Measurements from ENCODE around the gene ABL1.
A peak's percentile ranks its signal among the peaks of the same experiment; 100 is the strongest.

The ABL1 gene

DNA sequence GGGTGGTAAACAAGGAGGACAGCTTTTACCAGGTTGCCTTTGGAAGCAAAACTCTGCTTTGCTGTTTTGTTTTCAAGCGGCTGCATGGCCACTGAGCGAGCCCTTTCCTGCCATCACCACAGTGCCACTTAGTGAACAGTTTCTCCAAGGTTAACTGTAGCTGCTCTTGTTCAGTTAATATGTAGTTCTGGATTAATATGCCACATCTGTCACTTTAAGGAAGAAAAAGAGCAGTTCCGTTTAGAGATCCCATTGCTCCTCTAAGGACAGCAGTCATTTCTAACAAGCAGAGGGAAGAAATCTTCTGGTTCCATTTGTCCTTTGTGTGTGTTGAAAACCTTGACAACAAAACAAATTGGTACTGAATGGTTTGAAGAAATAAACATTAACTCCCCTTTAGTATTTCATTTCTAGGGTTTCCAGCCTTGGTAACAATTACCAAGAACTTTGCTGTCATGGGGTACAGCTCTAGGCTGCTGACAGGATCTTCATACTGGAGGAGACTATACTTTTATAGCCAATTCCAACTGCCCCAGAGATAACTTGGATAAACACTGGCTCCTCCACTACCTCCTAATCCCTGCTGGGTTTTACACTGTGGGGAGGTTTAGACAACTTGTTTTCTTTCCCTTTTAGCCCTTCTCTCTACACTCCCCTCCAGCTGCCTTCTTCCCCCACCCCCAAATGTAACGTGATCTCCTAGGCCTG, 10.3 kb upstream of the ABL1 start:
- peak; percentile 74 for DNase-seq

DNA sequence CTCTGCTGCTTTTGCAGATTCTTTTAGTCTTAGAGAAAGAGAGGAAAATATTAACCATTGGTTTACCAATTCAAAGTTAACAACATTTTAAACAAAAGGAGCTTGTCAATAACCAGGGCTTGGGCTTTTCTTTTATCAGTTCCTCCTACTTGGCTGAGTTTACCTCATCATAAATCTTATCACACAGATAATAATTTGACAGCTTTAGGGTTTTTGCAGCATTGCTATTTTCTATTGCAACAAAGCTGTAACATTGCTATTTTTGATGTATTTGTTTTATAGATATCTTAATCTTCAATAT, 9.8 kb upstream of the ABL1 start:
- DNase-seq = no peak

DNA sequence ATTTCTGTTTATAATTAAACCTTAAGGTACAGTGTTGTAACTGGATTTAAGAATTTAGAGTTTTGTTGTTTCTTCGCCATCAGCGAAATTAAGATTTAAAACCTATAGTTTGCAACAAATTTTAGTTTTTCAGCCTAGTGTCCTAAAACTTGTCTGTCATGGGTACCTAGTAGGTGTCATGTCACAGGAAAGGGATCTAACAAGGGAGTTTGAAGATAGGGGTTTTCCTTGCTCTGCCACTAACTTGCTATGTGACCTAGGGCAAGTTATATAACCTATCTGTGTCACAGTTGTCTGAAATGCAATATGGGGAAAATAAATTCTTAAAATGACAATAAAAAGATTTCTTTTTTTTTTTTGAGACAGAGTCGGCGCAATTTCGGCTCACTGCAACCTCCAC, 9.2 kb upstream of the ABL1 start:
- DNase-seq = no peak

DNA sequence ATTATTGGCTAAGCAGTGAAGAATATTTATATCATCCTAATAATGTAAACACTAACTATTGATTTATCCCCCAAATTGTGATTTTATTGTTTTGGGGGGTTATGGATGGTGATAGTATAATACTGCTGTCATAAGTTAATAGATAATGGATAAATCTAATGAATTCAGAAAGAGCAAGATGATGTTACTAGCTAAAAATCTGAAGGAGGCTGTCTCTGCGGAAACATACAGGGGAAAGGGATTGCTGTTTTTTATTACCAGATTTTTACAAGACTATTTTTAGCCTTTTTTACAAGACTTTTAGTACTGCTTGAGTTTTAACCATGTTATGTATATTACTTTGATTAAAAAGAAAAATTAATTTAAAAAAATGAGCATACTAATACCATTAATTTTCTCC, 5.3 kb upstream of the ABL1 start:
- no peak for DNase-seq

DNA sequence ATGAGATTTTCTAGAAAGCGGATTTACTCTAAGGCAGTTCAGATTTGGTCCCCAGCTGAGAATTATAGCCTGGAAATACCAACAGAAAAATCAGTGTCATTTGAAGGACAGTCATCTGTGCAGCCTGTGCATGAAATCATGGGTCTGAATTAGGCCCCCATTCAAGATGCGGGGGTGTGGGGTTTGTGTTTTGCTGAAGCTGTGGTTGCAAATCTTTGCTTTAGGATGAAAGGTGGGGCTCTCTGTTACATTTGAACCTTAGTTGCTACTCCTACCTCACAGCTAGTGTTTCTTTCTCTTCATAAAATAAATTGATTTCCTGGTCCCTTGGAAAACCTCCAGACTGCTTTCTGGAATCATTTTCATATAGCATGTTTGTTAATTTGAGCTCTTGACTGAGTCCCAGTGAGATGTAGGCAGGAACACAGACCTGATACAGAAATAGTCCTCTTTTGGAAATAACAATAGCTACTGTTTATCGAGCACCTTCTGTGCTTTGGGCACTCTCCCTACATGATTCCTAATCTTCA, 4.8 kb upstream of the ABL1 start:
- DNase-seq = no peak

DNA sequence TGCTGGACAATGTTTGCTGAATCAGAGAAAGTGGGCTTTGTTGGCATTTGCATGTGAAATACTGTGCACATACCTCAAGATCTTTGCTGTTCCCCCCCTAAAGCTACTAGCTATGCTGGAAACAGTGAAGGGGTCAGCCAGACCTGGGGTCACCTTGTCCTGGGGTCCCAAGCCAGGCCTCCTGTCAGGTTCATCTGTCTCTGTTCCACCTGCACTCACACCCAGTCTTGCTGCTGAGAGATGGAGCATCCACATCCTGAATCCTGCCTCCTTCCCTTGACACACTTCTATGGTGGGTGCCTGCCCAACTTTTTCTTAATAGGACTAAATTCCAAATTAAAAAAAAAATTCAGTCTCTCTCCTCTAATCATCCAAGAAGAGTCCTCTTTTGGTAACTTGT, 4.0 kb upstream of the ABL1 start:
- no peak for DNase-seq

DNA sequence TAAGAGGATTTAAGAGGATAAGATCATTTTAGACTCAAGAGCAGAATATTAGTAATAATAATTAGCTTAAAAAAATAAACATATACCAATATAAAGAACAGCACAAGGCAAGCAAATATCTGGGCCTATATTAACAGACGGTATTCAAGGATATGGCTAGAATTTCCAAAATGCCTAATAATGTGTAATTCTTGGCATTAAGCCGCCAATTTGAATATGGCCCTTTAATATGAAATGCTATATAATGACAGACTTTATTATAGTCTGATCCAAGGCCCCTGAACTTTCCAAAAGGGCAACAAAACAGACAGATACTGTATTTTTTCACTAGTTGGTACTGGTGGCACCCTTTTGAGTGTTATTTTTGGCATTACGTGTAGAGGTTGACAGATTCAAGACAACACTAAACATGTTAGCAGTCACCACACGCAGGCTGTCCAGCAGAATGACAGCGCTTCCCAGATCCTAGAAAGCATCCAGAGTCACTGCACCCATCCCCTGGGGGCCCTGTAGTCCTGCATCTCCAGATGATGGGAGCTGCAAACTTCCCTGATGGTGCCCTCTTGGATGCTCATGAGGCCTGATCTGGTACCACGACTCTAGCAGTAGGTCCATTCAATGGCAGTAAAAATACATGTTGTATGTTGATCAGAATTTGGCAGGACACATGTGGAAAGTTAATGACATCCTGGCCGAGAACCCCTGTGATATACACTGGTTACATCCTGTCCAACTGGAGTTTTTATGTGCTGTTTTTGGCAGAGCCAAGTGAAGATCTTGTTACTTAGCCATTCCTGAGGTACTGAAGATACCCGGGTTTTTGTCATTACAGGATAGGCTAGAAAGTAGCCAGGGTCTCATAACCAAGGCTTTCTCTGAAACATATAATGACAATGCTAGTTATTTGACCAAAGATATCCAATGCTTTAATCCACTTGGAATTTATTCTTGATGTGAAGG, 1.7 kb upstream of the ABL1 start:
- DNase-seq = peak; percentile 20

DNA sequence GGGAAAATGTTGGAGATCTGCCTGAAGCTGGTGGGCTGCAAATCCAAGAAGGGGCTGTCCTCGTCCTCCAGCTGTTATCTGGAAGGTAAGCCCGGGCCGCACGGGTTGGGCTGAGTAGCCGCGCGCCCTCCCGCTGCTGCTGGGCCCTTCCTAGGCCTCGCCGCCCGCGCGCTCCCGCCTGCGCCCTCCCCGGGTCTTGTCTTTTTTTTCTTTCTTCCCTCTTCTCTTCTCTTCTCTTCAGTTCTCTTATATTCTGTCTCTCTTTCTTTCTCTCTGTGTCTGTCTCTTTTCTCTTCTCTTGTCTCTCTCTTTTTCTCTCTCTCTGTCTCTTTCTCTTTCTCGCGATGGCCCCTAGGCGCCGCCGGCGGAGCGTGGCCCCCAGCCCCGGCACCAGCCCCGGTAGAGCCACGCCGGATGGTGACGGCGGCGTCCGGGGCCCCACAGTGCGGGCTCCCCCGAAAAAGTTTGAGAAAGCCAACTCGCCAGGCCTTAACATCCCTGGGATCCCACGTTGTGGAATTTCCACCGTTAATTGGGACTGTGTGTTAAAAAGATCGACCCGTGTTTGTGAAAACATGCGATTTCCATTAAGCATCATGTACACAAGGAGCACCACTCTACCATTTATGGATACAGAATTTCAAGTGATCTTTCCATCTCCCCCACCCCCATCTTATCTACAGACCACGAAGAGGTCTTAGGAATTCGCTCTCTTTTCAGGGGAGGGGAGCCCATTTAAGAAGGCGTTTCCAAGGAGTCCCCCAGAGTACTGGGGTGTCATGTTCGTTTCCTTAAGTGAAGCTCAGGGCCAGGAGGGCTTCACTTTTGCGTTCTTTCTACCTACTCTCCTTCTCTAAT, 616 bp downstream of the ABL1 start:
- peak; percentile 92 for DNase-seq

DNA sequence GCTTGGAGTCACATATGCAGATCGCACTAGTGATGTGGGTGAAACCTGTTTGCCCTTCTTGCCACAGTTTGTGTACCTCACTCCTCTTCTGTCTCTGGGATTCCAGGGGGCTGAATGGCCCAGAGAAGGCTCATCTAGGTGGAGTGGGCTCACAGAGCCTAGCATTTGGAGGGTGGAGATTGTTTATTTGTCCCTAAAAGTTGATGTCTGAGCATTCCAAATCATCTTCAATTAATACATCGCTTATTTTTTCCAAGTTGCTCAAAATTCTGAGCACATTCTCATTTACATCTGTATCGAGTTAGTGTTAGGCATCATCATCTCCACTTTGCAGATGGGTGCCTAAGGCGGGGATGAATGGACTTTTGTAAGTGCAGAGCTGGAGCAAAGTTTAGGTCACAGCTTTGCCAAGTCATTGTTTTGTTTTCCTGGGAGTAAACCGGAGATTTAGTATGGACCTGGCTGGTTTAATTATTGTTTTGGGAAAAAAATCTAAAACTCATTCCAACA, 2.0 kb downstream of the ABL1 start:
- no peak for DNase-seq

DNA sequence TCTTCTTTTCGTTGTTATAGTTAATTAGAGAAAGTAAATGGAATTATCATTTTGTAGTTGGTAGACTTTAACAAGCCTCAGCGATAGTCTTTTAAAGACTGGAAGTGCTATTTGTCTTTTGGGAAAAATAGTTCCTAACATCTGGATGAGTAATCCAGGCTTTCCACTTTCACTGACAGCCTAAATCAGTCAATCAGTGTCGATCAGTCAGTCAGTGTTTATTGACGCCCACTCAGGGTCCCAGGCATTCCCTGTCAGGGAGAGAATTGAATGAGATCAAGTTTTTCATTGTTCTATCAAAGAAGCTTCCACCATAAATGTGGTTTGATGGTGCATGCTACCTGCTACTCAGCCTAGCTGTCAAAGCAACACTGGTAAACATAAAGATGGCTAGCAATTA, 2.6 kb downstream of the ABL1 start:
- no peak for DNase-seq

DNA sequence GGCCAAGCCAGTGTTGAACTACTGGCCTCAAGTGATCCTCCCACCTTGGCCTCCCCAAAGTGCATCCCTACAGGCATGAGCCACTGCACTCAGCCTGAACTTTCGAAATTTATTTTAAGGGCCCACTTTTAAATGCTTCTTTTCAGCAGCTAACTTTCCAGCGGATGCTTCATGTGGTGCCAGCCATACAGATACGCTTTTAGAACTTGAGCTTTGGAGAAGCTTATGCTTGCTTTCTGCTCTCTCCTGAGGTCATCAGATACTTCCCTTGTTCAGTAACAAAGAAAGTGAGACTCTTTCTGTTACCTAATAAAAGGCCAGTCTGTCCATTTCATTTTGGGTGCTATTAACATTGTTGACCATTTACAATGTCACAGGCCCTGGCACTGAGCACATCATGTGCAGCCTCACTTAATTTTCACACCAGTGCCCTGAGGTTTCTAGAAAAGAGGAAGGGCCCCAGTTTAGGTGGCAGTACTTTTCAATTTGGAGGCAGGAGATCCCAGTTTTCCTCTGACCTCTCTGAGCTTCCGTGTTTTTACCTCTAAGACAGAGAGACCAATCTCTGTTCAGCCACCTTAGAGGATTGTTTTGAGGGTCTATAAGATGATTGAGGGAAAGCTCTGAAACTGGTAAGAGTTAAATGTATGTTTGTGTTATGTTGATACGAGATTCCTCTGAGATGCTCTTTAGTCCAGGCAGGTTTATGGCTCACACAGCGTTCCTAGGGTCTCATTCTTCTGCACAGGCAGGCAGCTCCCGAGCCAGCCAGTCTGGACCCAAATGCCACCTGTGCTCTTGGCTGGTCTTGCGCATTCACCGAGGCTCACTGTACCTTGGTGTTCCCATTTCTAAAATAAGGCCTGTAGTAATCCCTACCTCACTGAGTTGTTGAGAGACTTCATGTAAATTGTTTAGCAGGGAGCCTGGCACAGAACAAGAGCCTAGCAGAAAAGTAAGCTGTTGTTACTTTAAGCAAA, 4.4 kb downstream of the ABL1 start:
- DNase-seq = no peak

DNA sequence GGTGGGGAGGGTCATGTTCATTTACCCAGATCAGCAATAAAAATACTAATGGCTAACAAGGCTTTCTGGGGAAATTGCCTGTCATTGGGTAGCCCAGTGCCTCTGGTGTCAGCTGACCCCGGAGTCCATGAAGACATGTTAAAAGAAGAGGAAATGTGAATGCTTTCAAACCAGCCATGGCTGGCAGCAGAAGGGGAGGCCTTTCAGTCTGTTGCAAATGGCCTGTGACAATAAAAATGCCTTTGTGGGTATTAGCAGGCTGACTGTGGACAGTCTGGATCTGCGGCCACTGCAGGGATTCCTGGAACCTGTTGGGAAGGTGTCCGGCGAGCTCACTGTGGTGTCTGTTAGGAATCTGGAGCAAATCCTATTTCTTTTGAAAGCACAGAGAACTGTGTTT, 7.5 kb downstream of the ABL1 start:
- DNase-seq = no peak

DNA sequence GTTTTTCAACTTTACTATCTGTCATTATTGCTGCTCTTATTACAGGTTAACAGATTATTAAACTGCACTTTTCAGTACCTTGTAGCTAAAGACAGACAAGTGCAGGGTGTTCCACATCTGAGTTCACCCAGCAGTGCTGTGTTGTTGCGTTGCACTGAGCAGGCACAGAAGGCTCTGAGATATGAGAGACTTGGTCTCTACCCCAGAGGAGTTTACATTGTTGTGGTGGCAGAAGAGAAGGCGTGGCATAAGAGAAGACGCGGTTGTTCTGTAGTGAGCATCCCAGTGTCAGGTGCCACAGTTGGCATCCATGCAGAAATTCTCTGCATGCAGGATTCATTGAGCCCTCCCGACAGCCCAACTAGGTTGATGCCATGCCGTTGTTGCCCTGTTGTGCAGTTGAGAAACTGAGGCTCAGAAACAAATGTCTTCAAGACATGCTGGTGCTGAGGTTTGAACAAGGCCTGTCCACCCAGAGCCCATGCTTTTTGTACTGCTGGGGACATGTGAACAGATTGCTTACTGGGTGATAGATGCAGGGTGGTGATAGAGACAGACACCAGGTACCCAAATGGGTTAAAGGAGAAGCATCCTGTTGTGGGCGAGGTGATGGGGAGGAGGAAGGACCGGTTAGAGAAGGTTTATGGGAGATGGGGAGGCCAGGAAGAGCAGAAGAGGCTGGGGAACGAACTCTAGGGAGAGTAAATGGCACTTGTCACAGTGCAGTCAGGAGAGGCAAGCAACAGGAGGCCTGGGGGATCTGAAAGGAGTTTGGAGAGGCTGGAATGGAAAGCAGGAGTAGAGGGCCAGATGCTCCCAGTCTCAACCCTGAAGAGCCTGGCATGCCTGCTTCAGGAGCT, 8.2 kb downstream of the ABL1 start:
- DNase-seq = no peak

DNA sequence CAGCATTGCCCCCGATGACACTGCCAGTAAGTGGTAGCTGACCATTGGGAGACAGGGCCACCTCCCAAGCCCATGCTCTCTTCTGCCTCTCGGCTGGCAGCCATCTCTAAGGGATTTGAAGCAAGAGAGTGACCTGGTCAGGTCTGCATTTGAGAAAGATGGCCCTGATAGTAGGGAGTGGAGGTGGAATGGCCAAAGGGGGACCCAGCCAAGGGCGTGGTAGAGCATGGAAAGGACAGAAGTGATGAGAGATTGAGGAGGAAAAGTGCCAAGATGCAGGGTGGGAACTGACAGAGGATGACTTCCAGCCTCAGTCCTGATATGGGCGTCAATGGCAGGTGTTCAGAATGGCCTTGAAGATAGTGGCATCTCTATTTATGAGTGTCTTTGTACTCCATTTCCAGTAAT, 9.0 kb downstream of the ABL1 start:
- no peak for DNase-seq

DNA sequence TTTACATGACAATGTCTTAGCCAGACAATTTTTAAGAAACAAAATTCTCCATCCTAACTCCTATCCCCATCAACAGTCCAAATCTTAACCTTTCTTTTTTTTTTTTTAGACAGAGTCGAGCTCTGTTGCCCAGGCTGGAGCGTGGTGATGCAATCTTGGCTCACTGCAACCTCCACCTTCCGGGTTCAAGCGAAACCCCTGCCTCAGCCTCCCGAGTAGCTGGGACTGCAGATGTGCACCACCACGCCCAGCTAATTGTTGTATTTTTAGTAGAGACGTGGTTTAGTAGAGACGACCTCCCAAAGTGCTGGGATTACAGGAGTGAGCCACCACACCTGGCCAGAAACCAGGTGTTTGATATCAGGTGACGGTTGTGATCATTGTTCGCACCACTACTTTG, 10.2 kb downstream of the ABL1 start:
- no peak for DNase-seq

DNA sequence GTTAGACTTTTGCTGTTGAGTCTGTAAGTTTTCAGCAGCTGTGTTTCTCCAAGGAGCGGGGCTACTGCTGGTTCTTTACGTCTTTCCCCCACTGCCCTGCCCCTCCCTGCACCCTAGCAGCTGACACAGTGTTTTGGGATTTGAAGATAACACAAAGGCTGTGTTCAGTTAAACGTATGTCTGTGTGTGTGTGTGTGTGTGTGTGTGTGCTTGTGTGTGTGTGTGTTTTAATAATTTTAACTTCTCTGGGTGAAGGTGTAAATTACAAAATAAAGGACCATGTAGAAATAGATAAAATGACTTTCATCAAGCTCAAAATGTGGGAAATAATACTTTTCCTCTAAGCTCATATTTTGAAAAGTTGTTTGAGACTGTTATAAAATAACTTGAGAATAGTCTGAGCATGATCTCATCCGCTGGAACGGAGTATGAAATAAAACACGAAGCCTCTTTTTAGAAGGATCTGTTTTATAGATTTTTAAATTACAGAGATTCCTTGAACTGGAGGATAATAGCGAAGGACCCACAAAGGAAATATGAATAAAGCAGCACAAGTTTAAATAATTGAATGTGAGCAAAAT, 10.9 kb downstream of the ABL1 start:
- no peak for DNase-seq

DNA sequence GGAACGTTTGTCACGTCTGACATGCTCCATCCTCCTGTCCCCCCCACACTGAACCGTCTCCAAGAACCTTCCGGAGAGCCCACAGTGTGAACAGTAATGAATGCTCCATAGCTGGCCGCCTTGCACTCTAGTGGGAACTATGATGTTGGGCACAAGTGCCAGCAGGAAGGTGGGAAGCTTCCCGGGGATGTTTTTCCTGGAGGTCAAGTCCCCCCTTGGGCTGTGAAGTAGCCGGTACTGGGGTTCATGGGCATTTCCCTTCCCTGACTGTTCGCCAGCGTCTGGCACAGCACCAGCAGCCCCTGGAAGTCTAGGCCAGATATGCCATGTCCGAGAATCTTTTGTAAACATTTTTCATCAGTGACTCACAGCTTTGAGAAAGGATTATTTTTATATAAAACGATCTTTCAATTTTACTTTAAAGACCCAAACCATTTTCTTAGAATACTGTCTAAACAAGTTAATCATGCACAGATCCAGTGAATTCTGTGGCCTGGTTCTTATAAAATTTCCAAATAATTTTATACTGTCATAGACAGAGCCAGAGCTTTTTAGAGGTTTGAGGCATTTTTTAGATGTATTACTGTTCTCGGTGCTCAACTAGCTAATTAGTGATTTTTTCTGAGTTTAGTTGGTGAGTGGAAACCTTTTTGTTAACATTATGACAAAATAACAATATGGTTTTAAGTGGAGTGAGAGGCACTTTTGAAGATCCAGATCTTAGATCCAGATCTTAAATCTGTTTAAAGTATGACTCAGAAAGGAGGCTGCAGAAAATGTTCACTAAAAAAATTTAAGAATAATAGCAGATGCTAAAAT, 11.6 kb downstream of the ABL1 start:
- no peak for DNase-seq

DNA sequence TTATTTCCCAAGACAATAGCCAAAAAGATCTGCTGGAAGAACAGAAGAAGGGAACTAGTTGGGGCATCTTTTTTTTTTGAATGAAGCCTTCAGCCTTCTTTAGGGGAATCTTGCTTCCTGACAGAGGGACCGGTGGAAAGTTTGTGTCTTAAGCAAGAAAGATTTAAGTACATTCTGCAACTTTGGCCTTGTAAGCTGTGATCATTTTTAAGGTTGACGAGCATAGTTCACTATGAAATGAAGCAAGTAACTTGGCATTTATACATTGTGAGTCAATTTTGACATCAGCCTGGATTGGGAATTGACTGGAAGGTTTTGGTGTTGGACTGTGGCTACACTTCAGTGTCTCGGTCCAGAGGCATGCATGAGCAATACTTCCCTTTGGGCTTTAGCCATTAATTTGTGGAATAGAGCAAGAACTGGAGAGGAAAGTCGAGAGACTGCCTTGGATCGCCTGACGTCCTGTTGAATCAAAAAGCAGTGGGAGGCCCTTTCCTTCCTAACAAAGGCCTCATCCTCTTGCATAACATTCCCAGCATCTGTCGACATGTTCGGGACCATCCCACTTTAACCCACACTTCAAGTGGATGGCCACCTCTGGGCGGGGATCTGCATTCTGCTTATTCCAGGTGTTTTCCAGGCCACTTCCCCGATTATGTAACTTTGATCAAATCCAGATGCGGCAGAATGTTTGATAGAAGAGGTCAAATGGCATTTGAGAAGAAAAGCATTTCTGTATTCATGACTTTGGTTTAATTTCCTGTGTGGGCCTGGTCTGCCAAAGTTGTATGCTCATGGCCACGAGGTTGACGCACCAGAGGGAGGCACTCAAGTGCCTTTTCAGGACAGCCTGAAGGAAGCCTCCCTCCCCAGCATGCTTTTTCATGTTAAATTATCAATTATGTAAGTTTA, 12.5 kb downstream of the ABL1 start:
- no peak for DNase-seq
